ENCODE results near the gene AFF3. TPM values are rescaled to one million over a fixed set of nuclear protein-coding genes. Genes with fewer than 3 reads are reported as not detected.

Gene AFF3
- total RNA-seq, 1 experiment from 2014 or later: not detected

- Mint-ChIP-seq H3K36me3 (ENCODE audit: insufficient read depth, unreplicated experiment) (no peaks in the 10 kb centered on the region), H3K9me3 (ENCODE audit: low read depth, unreplicated experiment) (no peaks in the 10 kb centered on the region), H3K4me1 (ENCODE audit: low read depth, unreplicated experiment) (no peaks in the 10 kb centered on the region), H3K27ac (ENCODE audit: unreplicated experiment) (no peak overlapping the region), H3K27me3 (ENCODE audit: unreplicated experiment) (peaks cover 47% of the 10 kb centered on the region), H3K4me3 (ENCODE audit: low read depth, unreplicated experiment) (no peak overlapping the region)
- no peak for DNase-seq
- intact Hi-C loops (cut with micrococcal nuclease; ENCODE audit: unreplicated experiment): no loop called here
- no peak for TF ChIP-seq CTCF (IDR thresholded peaks at IDR 0.05; ENCODE audit: unreplicated experiment)
- CTCF ChIA-PET: interaction anchor here (0.5 kb wide), 1 partner anchor 39 kb away, joined by 3 read pairs; no protein-coding TSS in a partner anchor
- no TSS peak for BruUV-seq (replicated peaks)
Measured at GRCh38 chr2:99840831-99841230, 301.6 kb downstream of the AFF3 start.

GRCh38 chr2:99836690-99837605 lies 305.4 kb downstream of the AFF3 start:
- no peak for TF ChIP-seq CTCF (IDR thresholded peaks at IDR 0.05; ENCODE audit: unreplicated experiment)
- no TSS peak for BruUV-seq (replicated peaks)
- Mint-ChIP-seq H3K36me3 (ENCODE audit: insufficient read depth, unreplicated experiment) (no peaks in the 10 kb centered on the region), H3K4me3 (ENCODE audit: low read depth, unreplicated experiment) (no peak overlapping the region), H3K9me3 (ENCODE audit: low read depth, unreplicated experiment) (no peaks in the 10 kb centered on the region), H3K4me1 (ENCODE audit: low read depth, unreplicated experiment) (no peaks in the 10 kb centered on the region), H3K27me3 (ENCODE audit: unreplicated experiment) (peaks cover 61% of the 10 kb centered on the region), H3K27ac (ENCODE audit: unreplicated experiment) (no peak overlapping the region)
- intact Hi-C loops (cut with micrococcal nuclease; ENCODE audit: unreplicated experiment): no loop called here
- no peak for DNase-seq
- CTCF ChIA-PET: no interaction called here

- TF ChIP-seq CTCF (IDR thresholded peaks at IDR 0.05; ENCODE audit: unreplicated experiment): no peak
- Mint-ChIP-seq H3K27me3 (ENCODE audit: unreplicated experiment) (peaks cover 47% of the 10 kb centered on the region), H3K9me3 (ENCODE audit: low read depth, unreplicated experiment) (no peaks in the 10 kb centered on the region), H3K4me1 (ENCODE audit: low read depth, unreplicated experiment) (no peaks in the 10 kb centered on the region), H3K4me3 (ENCODE audit: low read depth, unreplicated experiment) (no peak overlapping the region), H3K36me3 (ENCODE audit: insufficient read depth, unreplicated experiment) (no peaks in the 10 kb centered on the region), H3K27ac (ENCODE audit: unreplicated experiment) (no peak overlapping the region)
- DNase-seq: no peak
- BruUV-seq (replicated peaks): no TSS peak
- intact Hi-C loops (cut with micrococcal nuclease; ENCODE audit: unreplicated experiment): no loop called here
- CTCF ChIA-PET: no interaction called here
Measured at GRCh38 chr2:99834426-99834825, 308.0 kb downstream of the AFF3 start.

GRCh38 chr2:99833586-99834201 lies 308.7 kb downstream of the AFF3 start:
- no peaks in the 10 kb centered on the region for H3K9me3 Mint-ChIP-seq (ENCODE audit: low read depth, unreplicated experiment)
- intact Hi-C loops (cut with micrococcal nuclease; ENCODE audit: unreplicated experiment): no loop called here
- no peaks in the 10 kb centered on the region for H3K4me1 Mint-ChIP-seq (ENCODE audit: low read depth, unreplicated experiment)
- TF ChIP-seq CTCF (IDR thresholded peaks at IDR 0.05; ENCODE audit: unreplicated experiment): no peak
- no peak overlapping the region for H3K4me3 Mint-ChIP-seq (ENCODE audit: low read depth, unreplicated experiment)
- no peak overlapping the region for H3K27ac Mint-ChIP-seq (ENCODE audit: unreplicated experiment)
- H3K27me3 Mint-ChIP-seq (ENCODE audit: unreplicated experiment): peaks cover 47% of the 10 kb centered on the region
- no peaks in the 10 kb centered on the region for H3K36me3 Mint-ChIP-seq (ENCODE audit: insufficient read depth, unreplicated experiment)
- BruUV-seq (replicated peaks): no TSS peak
- CTCF ChIA-PET: no interaction called here
- DNase-seq: no peak

All from Calu3 (cell line).